ENCODE measurements around the gene ACLY.
A peak's percentile ranks its signal among the peaks of the same experiment; 100 is the strongest.
"Not testable (repeated sequence)": the region's sequence is repeated elsewhere in the genome, so short reads cannot be mapped to it uniquely, and the experiment has no call there.

Gene ACLY

DNA sequence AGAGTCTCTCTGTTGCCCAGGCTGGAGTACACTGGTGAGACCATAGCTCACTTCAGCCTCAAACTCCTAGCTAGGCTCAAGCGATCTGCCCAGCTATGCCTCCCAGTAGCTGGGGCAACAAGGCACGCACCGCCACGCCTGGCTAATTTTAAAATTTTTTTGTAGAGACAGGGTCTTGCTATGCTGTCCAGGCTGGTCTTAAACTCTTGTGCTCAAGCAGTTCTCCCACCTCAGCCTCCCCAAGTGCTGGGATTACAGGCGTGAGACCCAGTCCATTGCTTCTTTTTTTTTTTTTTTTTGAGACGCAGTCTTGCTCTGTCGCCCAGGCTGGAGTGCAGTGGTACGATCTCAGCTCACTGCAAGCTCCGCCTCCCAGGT, 44.5 kb downstream of the ACLY start:
- DNase-seq (ENCODE audit: extremely low read depth in 1 of 2, low read depth in 1 of 2): not testable (repeated sequence)

DNA sequence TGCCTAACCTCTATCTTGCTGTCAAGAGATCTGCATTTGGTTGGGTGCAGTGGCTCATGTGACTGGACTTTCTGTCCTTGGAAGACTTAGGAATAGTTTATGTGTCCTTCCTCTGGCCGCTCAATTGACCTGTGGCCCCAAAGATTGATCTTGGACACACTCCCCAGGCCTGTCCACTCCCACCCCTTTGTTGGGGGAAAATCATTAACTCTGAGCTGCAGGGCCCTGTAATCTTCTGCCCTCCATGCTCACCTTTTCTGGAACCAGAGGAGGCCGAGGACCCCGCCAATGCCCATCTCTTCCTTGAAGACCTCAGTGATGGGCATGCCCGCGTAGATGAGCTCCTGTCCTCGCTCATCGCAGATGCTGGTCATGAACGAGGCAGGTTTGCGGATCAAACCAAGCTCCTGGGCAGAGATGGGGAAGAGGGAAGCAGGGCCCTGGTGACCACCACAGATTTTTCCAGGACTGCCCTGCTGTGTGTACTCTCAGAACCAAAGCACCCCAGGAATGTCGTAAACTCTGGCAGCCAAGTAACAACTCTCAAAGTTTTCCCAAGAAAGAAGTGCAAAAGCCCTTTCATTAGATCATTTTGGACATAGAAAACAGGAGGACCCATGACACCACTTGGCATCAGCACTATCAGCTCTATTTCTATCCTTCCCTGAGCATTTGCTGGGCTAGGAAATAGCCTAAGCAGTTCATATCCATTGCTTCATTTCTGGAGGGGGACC, 45.0 kb downstream of the ACLY start:
- DNase-seq (ENCODE audit: extremely low read depth in 1 of 2, low read depth in 1 of 2): no peak

DNA sequence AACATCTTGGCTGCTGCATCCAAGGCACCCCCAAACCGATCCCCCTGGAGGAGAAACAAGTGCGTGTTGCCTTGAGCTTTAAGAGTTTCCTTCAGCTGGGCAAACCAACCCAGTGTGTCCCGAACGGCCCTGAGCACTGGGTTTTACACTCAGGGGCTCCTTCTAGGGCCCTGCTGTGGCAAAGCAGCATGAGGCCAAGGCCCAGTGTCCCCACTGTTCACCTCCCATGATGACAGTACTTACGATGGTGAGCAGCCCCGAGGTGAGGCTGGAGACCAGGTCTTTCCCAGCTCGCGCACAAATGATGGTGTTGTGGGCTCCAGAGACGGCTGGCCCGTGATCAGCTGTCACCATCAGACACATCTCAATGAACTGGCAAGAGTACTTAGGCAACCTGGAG, 47.0 kb downstream of the ACLY start:
- no peak for DNase-seq (ENCODE audit: extremely low read depth in 1 of 2, low read depth in 1 of 2)

DNA sequence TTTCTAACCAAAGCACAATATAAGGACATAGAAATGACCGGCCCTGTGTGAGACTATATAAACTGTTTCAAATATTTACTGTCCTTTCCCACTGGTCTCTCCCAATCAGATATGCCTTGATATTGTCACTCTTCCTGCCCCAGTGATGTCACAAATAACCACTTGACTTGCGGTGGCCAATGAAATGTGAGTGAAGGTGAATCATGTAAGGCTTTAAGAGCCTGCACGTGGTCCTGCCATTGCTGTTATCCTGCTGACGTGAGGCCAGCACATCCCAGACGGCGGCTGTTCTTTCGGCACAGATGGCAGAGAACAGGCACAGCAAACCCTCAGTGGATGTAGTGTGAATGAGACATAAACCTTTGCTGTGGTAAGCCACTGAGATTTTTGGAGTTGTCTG, 48.1 kb downstream of the ACLY start:
- DNase-seq (ENCODE audit: extremely low read depth in 1 of 2, low read depth in 1 of 2): no peak

GRCh38 chr17:41870097-41870496, 48.7 kb downstream of the ACLY start:
- no peak for DNase-seq (ENCODE audit: extremely low read depth in 1 of 2, low read depth in 1 of 2)

GRCh38 chr17:41869426-41869825, 49.3 kb downstream of the ACLY start:
- DNase-seq (ENCODE audit: extremely low read depth in 1 of 2, low read depth in 1 of 2): no peak

- no peak for DNase-seq (ENCODE audit: extremely low read depth in 1 of 2, low read depth in 1 of 2)
Measured at GRCh38 chr17:41868568-41868967, 50.2 kb downstream of the ACLY start.

DNA sequence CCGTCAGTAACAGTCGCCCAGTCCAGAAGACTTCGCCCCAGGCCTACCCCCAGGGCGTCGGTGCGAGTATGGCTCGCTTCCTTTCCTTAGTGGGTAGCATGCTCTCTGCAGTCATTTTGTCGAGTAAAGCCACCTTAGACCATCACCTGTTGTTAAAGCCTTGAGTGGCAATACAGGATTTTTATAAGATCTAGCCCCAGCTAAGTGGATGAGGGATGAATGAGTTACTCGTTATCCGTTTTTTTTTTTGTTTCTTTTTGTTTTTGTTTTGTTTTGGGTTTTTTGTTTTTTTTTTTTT, 53.2 kb downstream of the ACLY start:
- DNase-seq (ENCODE audit: extremely low read depth in 1 of 2, low read depth in 1 of 2): no peak

DNA sequence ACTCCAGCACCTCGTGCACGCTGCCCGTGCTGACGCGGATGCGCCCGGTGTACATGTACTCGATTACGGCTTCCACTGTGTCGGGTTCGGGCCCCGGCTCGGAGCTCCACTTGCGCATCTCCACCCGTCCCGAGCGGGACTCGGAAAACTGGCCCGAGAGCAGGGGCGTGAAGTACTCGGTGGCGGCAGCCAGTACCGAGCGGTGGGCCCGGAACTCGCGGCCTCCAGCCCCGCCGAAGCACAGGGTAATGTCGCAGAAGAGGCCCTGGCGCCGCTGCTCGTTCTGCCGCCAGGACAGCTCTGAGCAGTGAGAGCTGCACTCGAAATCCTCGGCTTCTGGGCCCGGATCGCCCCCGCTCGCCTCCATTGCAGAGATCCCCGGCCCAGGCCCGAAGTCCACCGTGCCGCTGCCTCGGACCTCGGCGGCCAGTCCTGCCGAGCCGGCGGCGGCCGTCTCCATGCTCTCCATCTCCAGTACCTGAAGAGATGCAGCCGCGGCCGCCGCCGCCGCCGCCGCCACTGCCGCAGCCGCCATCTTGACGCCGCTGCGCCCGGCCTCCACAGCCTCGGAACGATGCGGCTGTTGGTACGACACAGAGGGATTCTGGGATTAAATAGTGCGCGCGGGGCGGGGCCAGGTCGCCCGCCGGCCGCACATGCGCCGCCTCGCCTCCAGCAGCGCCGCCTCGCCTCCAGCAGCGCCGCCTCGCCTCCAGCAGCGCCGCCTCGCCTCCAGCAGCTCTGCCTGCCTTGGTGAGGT, 53.7 kb downstream of the ACLY start, which contains the start of gene KLHL11:
KLHL11 (minus strand) TSS at position 588 of the 760 bp plus-strand sequence; CDS start at position 535, 53 bp downstream.
- peak; percentile 68 to 79 for DNase-seq (ENCODE audit: extremely low read depth in 1 of 2, low read depth in 1 of 2)

DNA sequence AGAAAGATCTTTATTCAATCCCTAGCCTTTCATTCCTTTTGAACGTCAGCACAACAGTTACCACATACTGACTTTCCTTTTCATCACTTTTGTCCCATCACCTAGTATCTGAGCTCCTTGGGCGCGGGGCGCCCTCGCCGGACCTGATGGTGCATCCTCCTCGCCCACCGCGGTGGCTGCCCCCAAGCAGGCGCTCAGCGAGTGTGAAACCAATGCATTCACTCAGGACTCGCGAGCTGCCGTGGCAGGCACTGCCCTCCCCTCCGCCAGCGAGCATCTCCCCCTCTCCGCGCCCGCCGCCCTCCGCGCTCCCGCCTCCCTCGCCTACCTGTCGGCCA, 54.3 kb downstream of the ACLY start:
- peak; percentile 19 to 40 for DNase-seq (ENCODE audit: extremely low read depth in 1 of 2, low read depth in 1 of 2)

GRCh38 chr17:41863074-41863848, 55.5 kb downstream of the ACLY start:
- no peak for DNase-seq (ENCODE audit: extremely low read depth in 1 of 2, low read depth in 1 of 2)

DNA sequence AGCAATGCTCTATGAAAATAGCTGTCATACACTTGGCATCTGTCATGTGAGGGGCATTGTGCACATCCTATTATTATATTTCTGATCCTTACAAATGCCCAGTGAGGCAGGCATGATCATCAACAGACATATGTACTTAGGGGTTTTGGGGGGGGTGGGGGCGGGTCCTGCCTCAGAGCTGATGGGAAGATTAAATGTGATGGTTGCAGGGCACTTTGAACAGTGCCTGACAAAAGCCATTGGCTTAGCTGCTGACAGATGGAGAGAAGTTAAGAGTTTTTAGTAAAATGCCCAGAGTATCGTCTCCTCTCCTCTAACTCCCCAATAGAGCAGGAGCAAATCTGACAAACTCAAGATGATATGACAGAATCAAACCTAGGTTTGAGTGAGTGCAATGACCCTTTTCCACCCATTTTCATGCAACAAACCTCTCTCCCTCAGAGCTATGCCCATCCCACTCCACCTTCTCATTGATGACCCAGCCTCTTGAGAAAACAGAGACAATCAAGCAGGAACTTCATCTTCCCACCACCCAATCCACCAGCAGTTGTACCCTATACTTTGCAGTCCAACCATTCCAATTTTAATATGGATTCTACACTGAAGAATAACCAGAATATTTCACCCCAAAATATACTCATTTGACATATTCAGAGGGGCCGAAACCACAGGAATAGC, 58.4 kb downstream of the ACLY start:
- DNase-seq (ENCODE audit: extremely low read depth in 1 of 2, low read depth in 1 of 2): no peak

GRCh38 chr17:41851382-41851781, 67.4 kb downstream of the ACLY start:
- DNase-seq (ENCODE audit: extremely low read depth in 1 of 2, low read depth in 1 of 2): not testable (repeated sequence)

DNA sequence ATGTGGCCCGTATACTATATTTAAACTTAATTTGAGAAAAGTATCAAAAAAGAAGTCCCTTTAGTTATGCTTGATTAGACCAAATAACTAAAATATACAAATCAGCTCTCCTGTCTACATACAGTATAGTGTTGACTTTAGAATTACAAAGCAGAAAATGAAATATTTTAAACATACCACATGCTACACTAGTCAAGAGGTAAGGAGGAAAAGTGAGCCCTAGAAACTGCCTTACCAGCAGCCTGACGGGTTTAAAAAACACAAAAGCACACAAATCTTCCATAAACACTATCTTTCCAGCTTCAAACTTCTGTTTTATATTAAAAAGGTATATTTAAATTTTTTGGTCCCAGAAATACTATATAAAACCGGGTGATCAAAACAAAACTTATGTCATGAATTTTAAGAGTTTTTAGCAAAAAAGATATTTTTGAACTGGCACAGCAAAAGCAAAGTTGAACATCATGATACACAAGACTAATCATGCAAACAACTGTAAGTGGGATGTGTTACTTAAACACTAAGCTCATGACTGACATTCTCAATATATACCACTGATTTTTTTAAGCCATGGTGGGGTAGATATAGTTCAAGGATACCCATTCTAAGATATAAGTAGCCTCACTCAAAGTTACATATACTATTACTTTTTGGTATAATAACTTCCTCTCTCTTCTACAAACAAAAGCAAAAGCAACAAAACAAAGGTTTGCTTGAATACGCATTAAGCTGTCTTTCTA, 69.3 kb downstream of the ACLY start:
- no peak for DNase-seq (ENCODE audit: extremely low read depth in 1 of 2, low read depth in 1 of 2)

GRCh38 chr17:41848788-41849187, 70.0 kb downstream of the ACLY start:
- no peak for DNase-seq (ENCODE audit: extremely low read depth in 1 of 2, low read depth in 1 of 2)

- no peak for DNase-seq (ENCODE audit: extremely low read depth in 1 of 2, low read depth in 1 of 2)
Measured at GRCh38 chr17:41844971-41845370, 73.8 kb downstream of the ACLY start.

- not testable (repeated sequence) for DNase-seq (ENCODE audit: extremely low read depth in 1 of 2, low read depth in 1 of 2)
Measured at GRCh38 chr17:41840781-41841180, 78.0 kb downstream of the ACLY start.

DNA sequence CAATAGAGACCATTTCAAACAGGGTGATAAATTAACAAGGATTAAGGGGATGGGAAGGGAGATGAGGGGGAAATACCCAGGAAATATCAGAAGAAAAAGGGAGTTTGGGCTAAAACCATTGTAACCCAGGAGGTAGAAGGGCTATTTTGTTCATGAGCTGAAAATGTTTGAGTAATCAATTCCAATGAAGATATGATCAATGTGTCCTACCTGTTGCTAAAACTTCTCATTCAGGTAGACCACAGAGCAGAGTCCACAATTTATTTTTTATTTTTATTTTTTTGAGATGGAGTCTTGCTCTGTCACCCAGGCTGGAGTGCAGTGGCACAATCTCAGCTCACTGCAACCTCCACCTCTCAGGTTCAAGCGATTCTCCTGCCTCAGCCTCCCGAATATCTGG, 79.3 kb downstream of the ACLY start:
- DNase-seq (ENCODE audit: extremely low read depth in 1 of 2, low read depth in 1 of 2): not testable (repeated sequence)

- no peak for DNase-seq (ENCODE audit: extremely low read depth in 1 of 2, low read depth in 1 of 2)
Measured at GRCh38 chr17:41837761-41838538, 80.8 kb downstream of the ACLY start, which contains the start of gene KLHL10. Gene KLHL10 (plus strand): TSS chr17:41837825. CDS start chr17:41837933, 108 bp downstream.

Measured in activated CD8-positive, alpha-beta memory T cell treated with anti-CD3 and anti-CD28 coated beads for 1 hour (primary cell).